ENCODE measurements around the gene GNG4.

Gene GNG4

GRCh38 chr1:235504122-235504493, 145.5 kb downstream of the GNG4 start, which contains the start of gene B3GALNT2:
TSS of gene B3GALNT2 (minus strand) at chr1:235504452. CDS start at chr1:235504252, 200 bp downstream.
- no peak for TF ChIP-seq CTCF (IDR thresholded peaks at IDR 0.05; ENCODE audit: unreplicated experiment in 3 of 3)

GRCh38 chr1:235503403-235504121, 146.0 kb downstream of the GNG4 start:
- Mint-ChIP-seq H3K36me3 (ENCODE audit: low read depth) (no peaks in the 10 kb centered on the region), H3K4me1 (peaks cover 20% of the 10 kb centered on the region), H3K9me3 (no peaks in the 10 kb centered on the region), H3K4me3 (peak overlapping the region; percentile 95 to 97 (median 96)), H3K27ac (peak overlapping the region; percentile 92 to 97 (median 97)), H3K27me3 (ENCODE audit: low read depth) (peaks cover 4% of the 10 kb centered on the region)
- TF ChIP-seq CTCF (IDR thresholded peaks at IDR 0.05; ENCODE audit: unreplicated experiment in 3 of 3) = no peak

More at GRCh38 chr1:235504122-235504493, 145.5 kb downstream of the GNG4 start, which contains the start of gene B3GALNT2:
- Mint-ChIP-seq H3K27ac (peak within 1 kb of the TSS; percentile 97 to 98 (median 98)), H3K9me3 (no peaks in the 10 kb centered on the region), H3K36me3 (ENCODE audit: low read depth) (no peaks in the 10 kb centered on the region), H3K4me3 (peak within 1 kb of the TSS; percentile 95 to 97 (median 96)), H3K27me3 (ENCODE audit: low read depth) (peaks cover 4% of the 10 kb centered on the region), H3K4me1 (peaks cover 19% of the 10 kb centered on the region)

GRCh38 chr1:235502601-235503402, 146.8 kb downstream of the GNG4 start:
- Mint-ChIP-seq H3K9me3 (no peaks in the 10 kb centered on the region), H3K4me3 (peak overlapping the region; percentile 95 to 97 (median 96)), H3K4me1 (peaks cover 20% of the 10 kb centered on the region), H3K27me3 (ENCODE audit: low read depth) (peaks cover 4% of the 10 kb centered on the region), H3K27ac (peak overlapping the region; percentile 92 to 97 (median 97)), H3K36me3 (ENCODE audit: low read depth) (no peaks in the 10 kb centered on the region)
- no peak for TF ChIP-seq CTCF (IDR thresholded peaks at IDR 0.05; ENCODE audit: unreplicated experiment in 3 of 3)

GRCh38 chr1:235500971-235501540, 148.5 kb downstream of the GNG4 start:
- peaks cover 20% of the 10 kb centered on the region for H3K4me1 Mint-ChIP-seq
- H3K36me3 Mint-ChIP-seq (ENCODE audit: low read depth) = no peaks in the 10 kb centered on the region
- H3K27ac Mint-ChIP-seq = no peak overlapping the region
- peak overlapping the region in 1 of 3 experiments; percentile 42 for H3K4me3 Mint-ChIP-seq
- no peaks in the 10 kb centered on the region for H3K27me3 Mint-ChIP-seq (ENCODE audit: low read depth)
- no peak for TF ChIP-seq CTCF (IDR thresholded peaks at IDR 0.05; ENCODE audit: unreplicated experiment in 3 of 3)
- no peaks in the 10 kb centered on the region for H3K9me3 Mint-ChIP-seq
